T1000 (cell line): ENCODE results near the gene GTF3C6.
"Not testable (repeated sequence)": the region's sequence is repeated elsewhere in the genome, so short reads cannot be mapped to it uniquely, and the experiment has no call there.

ENCODE experiments used
- DNase-seq: peaks from one replicate; lab custom pipeline; 2025; ENCODE audit warnings: mixed read lengths; lab: John Stamatoyannopoulos, UW

GTF3C6 gene, protein sequence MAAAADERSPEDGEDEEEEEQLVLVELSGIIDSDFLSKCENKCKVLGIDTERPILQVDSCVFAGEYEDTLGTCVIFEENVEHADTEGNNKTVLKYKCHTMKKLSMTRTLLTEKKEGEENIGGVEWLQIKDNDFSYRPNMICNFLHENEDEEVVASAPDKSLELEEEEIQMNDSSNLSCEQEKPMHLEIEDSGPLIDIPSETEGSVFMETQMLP

DNA sequence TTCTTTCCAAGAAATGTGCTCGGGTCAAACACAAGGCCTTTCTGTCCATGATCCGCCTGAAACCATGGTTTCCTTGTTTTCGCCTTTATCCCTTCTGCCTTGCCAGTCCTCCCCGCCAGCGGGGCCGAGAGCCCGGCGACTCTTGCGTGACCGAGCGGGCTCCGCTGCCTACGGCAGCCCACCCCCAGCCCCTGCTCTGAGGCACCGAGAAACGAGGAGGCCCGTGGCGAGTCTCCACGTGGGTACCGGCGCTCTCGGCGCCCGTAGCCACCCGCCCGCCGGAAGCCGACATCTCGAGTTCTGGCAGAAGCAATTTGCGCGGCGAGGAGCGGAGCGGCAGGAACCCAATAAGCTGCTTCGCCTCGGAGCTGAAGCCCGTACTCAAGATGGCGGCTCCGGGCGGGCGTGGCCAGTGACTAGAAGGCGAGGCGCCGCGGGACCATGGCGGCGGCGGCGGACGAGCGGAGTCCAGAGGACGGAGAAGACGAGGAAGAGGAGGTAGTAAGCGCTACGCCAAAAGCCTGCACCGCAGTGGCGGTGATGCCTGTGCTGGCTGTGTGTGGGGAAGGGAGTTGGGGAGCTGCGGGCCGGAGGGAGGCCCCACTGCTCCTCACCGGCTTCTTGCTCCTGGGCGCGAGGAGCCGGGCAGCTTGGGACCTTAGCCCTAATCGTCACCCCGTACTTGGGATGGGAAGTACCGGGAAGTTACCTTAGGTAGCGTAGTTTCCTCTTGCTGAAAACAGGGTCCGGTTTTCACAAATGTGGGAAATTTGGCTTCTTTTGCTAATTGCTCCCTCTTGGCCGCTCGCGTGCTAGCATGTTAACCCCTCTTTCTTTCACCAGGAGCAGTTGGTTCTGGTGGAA, at the start of gene GTF3C6:
TSS of gene GTF3C6 (plus strand) at position 378 of the 864 bp plus-strand sequence. CDS start at position 442, 64 bp downstream.
- peak; percentile 75 for DNase-seq

DNA sequence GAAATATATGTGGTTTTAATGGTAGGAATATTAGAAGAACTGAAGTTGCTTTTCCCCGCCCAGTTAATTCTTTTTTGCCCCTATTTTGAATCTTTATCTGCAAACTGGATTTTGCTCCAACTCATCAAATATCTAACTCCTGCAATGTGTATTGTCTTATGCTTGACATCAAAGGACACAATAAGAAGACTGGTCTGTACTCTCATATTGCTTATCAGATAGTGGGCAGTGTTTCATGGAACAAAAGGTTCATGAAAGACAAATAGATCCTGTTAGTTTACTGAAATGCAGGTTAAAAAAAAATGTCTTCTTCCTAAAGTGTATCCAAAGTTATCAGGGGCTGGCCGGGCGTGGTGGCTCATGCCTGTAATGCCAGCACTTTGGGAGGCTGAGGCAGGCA, 27.7 kb upstream of the GTF3C6 start:
- DNase-seq: no peak

DNA sequence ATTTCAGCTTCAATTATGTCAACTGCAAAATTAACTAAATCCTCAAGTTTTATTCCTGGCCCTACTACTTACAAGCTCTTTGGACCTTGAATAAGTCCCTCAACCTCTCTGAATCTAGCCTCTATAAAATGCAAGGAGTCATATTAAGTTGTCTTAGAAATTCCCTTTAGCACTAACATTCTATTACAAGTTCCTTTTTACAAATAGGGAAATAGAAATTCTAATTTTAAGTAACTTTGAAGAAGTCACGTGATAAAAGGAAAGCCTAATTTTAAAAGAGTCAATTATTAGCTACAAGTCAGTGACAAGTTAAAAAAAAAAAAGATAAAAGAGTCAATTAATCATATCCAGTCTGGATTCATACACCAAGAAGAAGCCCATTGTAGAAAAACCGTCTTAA, 24.6 kb upstream of the GTF3C6 start:
- DNase-seq: no peak

DNA sequence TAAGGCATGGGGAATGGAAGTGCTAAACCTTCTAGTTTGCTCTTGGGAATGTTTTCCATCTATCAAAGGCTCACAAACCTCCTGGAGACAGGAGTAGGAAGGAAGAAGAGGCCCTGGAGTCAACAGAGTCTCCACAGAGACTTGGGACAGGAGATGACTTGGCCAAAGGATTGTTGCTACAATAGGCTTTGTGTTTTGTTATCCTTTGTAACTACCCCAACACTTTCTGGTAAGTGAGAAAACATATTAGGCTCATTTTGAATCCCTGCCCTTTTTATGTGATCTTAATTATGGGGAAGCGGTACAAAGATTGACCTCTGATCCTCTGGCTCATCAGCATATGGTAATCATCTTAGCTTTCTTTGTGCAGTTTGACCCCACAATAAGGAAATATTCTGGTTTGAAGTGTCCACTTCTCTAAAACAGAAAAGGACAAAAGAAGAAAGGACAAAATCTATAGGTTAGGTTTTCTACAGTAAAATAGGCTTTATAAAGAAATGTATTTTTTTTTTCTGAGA, 24.1 kb upstream of the GTF3C6 start:
- no peak for DNase-seq

DNA sequence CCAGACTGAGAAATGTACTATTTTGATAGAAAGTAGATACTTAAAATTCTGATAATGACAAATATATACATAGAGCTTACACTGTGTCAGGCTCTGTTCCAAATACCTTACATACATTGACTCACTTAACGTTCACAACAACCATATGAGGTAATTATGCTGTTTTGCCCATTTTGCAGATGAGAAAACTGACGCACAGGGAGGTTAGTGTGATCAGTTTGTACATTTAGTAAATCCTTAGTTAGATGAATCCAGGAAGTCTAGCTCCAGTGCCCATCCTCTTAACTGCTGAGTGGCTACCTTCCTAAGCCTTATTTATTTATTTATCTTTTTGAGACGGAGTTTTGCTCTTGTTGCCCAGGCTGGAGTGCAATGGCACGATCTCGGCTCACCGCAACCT, 23.3 kb upstream of the GTF3C6 start:
- DNase-seq: no peak

DNA sequence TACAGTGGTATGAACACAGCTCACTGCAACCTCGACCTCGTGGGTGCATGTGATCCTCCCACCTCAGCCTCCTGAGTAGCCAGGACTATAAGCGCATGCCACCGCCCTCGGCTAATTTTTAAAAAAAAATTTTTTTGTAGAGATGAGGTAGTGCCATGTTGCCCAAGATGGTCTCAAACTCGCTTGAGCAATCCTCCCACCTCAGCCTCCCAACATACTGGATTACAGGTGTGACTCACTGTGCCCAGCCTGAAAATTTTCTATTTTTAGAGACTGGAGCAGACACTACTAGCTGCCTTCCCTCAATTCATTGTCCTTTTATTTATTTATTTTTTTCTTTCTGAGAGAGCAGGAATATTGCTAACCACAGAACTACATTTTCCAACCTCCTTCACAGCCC, 20.3 kb upstream of the GTF3C6 start:
- no peak for DNase-seq

DNA sequence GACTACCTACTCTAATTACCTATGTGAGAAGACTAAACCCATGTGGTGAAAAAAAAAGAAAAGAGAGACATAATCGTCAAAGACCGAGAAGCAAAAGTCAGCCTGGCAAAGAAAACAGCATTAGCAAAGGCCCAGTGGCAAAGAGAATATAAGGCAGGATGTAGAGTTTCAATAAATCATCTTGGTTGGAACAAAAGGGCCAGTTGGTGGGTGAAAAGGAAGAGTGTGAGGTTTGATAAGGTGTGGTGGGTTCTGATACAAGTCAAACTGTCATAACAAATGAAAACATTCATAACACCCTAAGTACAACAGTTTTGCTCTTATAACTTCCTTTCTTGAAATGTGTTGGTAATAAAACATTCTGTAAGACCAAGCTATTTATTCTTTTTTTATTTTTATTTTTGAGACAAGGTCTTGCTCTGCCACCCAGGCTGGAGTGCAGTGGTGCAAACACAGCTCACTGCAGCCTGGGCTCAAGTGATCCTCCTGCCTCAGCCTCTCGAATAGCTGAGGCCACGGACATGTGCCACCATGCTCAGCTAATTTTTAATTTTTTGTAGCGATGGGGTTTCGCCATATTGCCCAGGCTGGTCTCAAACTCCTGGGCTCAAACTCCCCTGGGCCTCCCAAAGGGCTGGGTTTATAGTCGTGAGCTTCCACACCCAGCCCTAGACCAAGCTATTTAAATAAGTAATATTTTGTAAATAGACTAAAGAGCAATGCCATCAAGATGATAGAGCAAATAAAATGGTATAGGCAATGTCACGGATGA, 18.9 kb upstream of the GTF3C6 start:
- no peak for DNase-seq

DNA sequence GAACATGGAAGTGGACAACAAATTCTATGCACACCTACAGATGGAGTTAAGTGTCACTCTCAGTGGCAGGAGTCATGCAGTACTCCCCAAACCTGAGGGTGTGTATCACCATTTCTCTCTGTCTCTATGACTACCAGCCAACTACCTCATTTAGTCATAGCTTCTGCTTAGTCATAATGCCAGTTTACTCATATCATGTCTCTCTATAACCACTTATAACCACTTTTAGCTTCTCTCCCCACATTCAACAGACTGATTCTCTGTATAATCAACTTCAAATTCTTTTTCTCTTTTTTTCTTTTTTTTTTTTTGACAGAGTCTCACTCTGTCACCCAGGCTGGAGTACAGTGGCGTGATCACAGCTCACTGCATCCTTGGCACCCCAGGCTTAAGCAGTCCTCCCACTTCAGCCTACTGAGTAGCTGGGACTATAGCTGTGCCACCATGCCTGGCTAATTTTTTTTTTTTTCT, 13.8 kb upstream of the GTF3C6 start:
- peak; percentile 30 for DNase-seq

DNA sequence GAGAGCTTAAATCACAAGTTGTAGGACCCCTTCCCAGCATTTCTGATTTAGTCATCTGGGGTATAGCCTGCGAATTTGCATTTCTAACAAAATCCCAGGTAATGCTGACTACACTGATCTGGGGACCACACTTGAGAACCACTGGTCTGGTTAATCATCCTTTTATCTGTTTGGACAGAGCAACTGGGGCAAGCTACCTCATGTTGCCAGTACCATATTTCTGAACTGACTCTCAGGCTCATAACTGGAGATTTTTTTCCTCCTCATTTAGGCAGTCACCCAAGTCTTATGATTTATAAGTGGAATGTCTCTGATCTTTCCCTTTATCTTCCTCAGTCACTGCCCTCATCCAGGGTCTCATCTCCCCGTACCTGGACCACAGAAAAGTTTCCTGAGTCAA, 12.0 kb upstream of the GTF3C6 start:
- DNase-seq: no peak

DNA sequence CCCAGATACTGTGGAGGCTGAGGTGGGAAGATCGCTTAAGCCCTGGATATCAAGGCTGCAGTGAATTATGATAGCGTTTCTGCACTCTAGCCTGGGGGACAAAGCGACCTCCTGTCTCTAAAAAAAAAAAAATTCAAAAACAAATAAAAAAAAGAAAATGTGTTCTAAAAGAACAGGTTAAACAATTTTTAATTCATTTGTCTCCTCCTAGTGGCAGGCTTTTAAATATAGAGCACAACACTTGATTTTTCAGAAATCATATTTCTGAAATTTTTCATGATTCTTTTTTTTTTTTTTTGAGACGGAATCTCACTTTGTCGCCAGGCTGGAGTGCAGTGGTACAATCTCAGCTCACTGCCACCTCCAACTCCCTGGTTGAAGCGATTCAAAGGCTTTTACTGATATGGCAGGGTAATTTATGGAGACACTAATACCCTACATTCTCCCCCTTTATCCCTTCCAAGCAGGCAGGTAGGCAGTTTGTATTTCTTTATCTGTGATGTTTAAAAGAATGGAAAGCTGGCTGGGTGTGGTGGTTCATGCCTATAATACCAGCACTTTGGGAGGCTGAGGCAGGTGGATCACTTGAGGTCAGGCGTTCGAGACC, 8.7 kb upstream of the GTF3C6 start:
- DNase-seq: no peak

DNA sequence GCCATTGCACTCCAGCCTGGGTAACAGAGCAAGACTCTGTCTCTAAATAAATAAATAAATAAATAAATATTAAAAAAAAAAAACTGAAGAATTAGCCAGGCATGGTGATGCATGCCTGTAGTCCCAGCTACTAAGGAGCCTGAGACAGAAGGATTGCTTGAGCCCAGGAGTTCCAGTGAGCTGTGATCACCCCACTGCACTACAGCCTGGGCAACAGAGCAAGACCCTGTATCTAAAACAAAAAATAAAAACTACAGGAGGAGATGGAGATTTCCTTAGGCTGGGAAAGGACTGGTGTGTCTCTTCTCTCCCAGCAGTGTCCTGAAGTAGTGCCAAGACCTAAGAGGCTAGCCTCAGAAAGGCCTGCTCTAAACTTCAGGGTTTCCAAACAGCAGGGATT, 8.1 kb upstream of the GTF3C6 start:
- no peak for DNase-seq

DNA sequence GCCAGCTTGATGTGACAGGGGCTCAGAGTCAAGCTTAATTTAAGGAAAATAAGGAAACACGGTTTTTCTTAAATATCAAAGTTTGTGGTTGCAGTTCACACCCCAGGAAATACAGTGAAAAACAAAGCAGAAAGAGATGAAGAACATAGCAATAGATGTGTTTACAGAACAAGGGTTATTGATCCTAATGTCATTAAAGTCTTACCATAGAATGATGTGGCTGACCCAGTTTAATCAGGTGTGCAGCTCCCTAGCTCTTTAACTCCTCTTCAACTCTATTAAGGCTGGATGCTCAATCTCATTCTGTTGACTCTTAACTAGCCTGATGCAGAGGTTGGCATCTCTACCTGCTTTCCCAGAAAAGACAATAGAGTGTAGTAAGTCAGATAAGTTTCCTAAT, 7.5 kb upstream of the GTF3C6 start:
- DNase-seq: no peak

DNA sequence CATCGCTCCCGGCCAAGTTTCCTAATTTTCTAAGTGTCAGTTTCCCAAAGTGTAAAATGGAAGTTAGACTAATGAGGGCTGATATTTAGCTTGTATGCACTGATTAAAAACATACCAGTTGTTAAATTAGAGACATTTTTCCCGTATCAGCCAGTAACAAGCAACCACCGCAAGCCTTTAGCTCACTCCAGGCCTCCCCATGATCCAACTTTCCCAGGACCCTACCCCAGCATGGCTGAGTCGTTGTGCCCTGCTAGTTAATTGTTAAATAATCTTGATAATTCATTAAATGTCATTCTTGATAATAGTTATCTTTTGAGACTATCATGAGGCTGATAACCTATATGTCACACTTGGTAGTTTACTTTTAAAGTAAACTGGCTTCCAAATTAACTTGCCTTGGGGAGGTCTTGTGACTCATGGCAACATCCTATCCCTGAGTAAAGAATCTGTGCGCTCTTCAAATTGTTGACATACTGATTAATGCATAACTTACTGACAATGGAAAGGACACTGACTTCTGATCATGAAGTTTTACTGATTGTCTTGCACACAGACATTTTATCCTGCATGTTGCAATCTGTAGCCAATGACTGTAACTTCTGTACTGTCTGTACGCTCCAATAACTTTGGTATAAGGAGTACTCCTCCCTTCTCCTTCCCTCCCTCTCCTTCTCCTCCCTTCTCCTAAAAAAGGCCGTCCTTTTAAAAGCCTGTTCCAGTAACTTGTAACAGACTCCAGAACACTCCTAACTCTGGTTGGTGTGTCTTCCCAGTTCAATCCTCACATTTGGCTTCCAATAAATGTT, 6.3 kb upstream of the GTF3C6 start:
- DNase-seq: no peak

DNA sequence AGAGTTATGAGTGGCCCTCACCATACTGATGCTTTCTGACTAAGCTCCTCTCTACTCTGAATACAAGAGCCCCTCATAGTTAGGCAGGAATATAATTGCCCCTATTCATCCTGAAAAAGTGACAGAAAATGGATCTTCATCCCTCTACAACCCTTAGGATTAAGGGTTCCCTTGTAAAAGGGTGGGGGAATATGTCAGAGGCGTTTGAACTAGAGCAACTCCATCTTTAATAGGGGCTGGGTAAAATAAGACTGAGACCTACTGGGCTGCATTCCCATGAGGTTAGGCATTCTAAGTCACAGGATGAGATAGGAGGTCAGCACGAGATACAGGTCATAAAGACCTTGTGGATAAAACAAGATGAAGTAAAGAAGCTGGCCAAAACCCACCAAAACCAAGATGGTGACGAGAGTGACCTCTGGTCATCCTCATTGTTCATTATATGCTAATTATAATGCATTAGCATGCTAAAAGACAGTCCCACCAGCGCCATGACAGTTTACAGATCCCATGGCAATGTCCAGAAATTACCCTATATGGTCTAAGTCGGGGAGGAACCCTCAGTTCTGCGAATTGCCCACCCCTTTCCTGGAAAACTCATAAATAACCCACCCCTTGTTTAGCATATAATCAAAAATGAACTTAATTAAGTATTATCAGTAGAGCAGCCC, 4.7 kb upstream of the GTF3C6 start:
- DNase-seq: no peak

DNA sequence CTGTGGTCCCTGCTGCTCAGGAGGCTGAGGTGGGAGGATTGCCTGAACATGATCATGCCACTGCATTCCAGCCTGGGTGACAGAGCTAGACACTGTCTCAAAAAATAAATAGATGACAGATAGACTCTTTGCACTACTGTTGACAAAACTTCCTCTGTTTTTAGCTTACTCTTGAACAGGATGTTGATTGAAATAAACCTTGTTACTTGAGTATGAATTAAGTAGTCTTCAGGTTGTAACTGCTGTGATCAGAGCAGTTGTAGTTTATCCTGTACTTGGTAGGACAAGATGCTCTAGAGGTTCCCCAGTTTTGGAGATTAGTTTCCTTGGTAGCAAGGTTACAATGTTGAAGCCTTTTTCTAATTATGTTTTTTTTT, 1.5 kb downstream of the GTF3C6 start:
- DNase-seq: no peak

DNA sequence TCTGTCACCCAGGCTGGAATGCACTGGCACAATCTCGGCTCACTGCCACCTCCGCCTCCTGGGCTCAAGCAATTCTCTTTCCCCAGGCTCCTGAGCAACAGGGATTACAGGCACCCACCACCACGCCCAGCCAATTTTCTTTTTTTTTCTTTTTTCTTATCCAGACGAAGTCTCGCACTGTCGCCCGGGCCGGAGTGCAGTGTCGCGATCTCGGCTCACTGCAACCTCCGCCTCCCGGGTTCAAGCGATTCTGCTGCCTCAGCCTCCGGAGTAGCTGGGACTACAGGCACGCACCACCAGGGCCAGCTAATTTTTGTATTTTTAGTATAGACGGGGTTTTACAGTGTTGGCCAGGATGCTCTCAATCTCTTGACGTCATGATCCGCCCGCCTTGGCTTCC, 4.1 kb downstream of the GTF3C6 start:
- not testable (repeated sequence) for DNase-seq

DNA sequence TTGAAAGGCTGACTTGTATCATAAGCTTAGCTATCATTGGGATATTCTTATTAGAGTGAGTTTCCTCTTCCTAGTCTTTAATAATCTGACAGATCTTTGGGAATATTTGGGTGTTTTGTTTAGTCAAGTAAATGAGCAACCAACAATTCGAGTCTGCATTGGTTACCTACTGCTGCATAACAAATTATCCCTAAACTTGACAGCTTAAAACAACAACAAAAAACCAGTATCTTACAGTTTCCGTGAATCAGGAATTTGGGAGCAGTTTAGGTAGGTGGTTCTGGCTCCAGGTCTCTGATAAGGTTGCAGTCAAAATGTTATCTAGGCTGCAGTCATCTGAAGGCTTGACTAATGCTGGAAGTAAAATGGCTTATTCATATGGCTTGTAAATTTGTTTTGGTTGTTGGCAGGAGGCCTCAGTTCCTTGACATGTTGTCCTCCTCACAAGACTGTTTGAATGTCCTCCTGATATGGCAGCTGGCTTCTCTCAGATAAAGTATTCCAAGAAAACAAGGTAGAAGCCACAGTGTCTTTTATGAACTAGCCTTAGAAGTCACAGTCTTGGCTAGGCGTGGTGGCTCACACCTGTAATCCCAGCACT, 7.2 kb downstream of the GTF3C6 start:
- DNase-seq: no peak

DNA sequence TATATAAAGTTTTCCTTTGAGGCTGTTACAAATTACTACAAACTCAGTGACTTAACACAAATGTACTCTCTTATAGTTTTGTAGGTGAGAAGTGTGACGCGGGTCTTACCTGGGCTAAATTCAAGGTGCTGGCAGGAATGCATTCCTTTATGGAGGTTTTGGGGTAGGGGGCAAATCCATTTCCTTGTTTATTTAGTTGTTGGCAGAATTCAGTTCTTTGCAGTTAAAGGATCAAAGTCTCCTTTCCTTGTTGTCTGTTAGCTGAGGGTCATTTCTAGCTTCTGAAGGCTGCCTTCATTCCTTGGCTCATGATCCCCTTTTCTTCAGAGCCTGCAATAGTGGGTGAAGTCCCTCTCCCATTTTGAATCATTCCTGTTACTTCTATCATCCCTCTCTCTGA, 10.2 kb downstream of the GTF3C6 start:
- DNase-seq: not testable (repeated sequence)

DNA sequence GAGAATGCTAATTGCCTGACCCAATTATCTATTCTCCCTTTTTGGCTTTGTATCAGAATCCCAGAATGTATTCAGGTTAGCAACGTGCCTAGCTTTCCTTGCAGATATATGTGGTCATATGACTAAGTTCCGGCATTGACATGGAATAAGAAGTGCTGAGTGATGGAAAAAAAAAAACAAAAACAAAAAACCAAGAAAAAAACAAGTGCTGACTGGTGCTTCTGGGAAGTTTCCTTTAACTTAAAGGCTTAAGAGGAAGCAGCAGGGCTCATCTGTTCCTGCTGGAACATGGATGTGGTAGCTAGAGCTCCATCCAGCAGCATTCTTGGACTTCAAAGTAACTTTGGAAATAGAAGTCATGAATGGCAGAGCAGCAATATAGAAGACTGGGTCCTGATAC, 13.0 kb downstream of the GTF3C6 start:
- DNase-seq: no peak

DNA sequence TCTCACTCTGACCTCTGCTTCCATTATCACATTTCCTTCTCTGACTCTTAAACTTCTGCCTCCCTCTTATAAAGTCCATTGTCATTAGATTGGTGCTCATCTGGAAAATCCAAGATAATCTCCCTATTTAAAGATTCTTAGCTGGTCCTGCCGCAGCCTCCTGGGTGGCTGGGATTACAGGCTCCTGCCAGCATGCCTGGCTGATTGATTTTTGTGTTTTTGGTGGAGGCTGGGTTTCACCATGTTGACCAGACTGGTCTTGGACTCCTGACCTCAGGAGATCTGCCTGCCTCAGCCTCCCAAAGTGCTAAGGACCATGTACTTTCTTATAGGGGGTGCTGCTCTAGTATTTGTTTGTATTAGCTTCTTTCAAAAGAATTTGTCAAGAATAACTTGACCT, 18.1 kb downstream of the GTF3C6 start:
- no peak for DNase-seq
